ENCODE measurements around the gene MSANTD1. TPM values are rescaled to one million over a fixed set of nuclear protein-coding genes. Genes with fewer than 3 reads are reported as not detected.

The MSANTD1 gene
- total RNA-seq, 1 experiment from 2014 or later = 0.20 TPM

GRCh38 chr4:3283483-3283882, 34.5 kb downstream of the MSANTD1 start:
- DNase-seq (ENCODE audit: low spot score) = no peak
- in situ Hi-C loops (cut with HindIII; ENCODE audit: low sequenced_read_pairs) = no loop called here

GRCh38 chr4:3283916-3284315, 35.0 kb downstream of the MSANTD1 start:
- peak; percentile 96 for DNase-seq (ENCODE audit: low spot score)
- in situ Hi-C loops (cut with HindIII; ENCODE audit: low sequenced_read_pairs) = no loop called here

- in situ Hi-C loops (cut with HindIII; ENCODE audit: low sequenced_read_pairs) = no loop called here
- DNase-seq (ENCODE audit: low spot score) = no peak
These were observed 36.0 kb downstream of the MSANTD1 start for GRCh38 chr4:3284734-3285557.

GRCh38 chr4:3285558-3286334, 36.8 kb downstream of the MSANTD1 start:
- in situ Hi-C loops (cut with HindIII; ENCODE audit: low sequenced_read_pairs) = no loop called here
- DNase-seq (ENCODE audit: low spot score) = peak; percentile 69

GRCh38 chr4:3286335-3287175, 37.6 kb downstream of the MSANTD1 start:
- DNase-seq (ENCODE audit: low spot score) = no peak
- in situ Hi-C loops (cut with HindIII; ENCODE audit: low sequenced_read_pairs) = no loop called here

- DNase-seq (ENCODE audit: low spot score) = peak; percentile 81
- in situ Hi-C loops (cut with HindIII; ENCODE audit: low sequenced_read_pairs) = no loop called here
These were observed 38.5 kb downstream of the MSANTD1 start for GRCh38 chr4:3287271-3287971.

- in situ Hi-C loops (cut with HindIII; ENCODE audit: low sequenced_read_pairs) = no loop called here
- no peak for DNase-seq (ENCODE audit: low spot score)
These were observed 39.1 kb downstream of the MSANTD1 start for GRCh38 chr4:3287972-3288570.

- in situ Hi-C loops (cut with HindIII; ENCODE audit: low sequenced_read_pairs) = no loop called here
- DNase-seq (ENCODE audit: low spot score) = no peak
These were observed 39.7 kb downstream of the MSANTD1 start for GRCh38 chr4:3288571-3289094.

- DNase-seq (ENCODE audit: low spot score) = peak; percentile 76
- in situ Hi-C loops (cut with HindIII; ENCODE audit: low sequenced_read_pairs) = no loop called here
These were observed 41.5 kb downstream of the MSANTD1 start for GRCh38 chr4:3290476-3290875.

GRCh38 chr4:3290889-3291321, 41.9 kb downstream of the MSANTD1 start:
- in situ Hi-C loops (cut with HindIII; ENCODE audit: low sequenced_read_pairs) = no loop called here
- peak; percentile 72 for DNase-seq (ENCODE audit: low spot score)

GRCh38 chr4:3291411-3291968, 42.5 kb downstream of the MSANTD1 start:
- in situ Hi-C loops (cut with HindIII; ENCODE audit: low sequenced_read_pairs) = no loop called here
- DNase-seq (ENCODE audit: low spot score) = peak; percentile 89

- in situ Hi-C loops (cut with HindIII; ENCODE audit: low sequenced_read_pairs) = no loop called here
- no peak for DNase-seq (ENCODE audit: low spot score)
These were observed 43.1 kb downstream of the MSANTD1 start for GRCh38 chr4:3291969-3292570.

- peak; percentile 95 for DNase-seq (ENCODE audit: low spot score)
- in situ Hi-C loops (cut with HindIII; ENCODE audit: low sequenced_read_pairs) = no loop called here
These were observed 43.8 kb downstream of the MSANTD1 start, which contains the start of gene RGS12 for GRCh38 chr4:3292571-3293400. Gene RGS12, plus strand, starts transcription at chr4:3293021. Its CDS starts 23,150 bp downstream, at chr4:3316171.

GRCh38 chr4:3293401-3294391, 44.7 kb downstream of the MSANTD1 start:
- in situ Hi-C loops (cut with HindIII; ENCODE audit: low sequenced_read_pairs) = no loop called here

GRCh38 chr4:3294401-3295241, 45.7 kb downstream of the MSANTD1 start:
- in situ Hi-C loops (cut with HindIII; ENCODE audit: low sequenced_read_pairs) = no loop called here
- DNase-seq (ENCODE audit: low spot score) = no peak

More at GRCh38 chr4:3293401-3294391, 44.7 kb downstream of the MSANTD1 start:
- no peak for DNase-seq (ENCODE audit: low spot score)
